ENCODE results near the gene RAP1GAP2. TPM values are rescaled to one million over a fixed set of nuclear protein-coding genes. Genes with fewer than 3 reads are reported as not detected.

RAP1GAP2 gene
- total RNA-seq, 1 donor from 2014 or later: 46.8 TPM

DNA sequence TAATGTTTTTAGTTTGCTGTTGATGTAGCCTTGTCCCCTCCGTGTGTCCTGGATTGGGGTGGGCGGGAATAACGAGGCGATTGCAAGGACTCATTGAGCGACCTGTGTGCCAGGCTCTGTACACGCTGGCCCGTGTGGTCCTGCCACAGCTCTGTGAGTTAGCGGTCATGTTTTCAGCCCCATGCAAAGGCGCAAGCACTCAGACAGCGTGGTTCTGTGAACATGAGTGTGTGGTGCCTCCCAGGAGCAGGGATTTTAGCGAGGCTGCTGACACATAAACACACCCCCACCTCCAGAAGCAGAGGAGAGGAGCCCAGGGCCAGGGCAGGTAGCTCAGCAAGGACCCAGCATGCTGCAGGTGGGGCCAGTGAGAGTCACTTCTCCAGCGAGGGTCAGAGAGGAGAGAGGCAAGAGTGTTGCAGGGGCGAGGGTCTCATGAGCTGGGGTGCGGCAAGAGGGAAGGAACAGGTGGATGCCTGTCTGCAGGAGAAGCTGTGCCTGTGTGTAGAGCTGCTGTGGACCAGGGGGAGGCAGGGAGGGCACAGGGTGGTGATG is 151.8 kb downstream of the RAP1GAP2 start:
- ATAC-seq (ENCODE audit: poor library complexity): no peak

DNA sequence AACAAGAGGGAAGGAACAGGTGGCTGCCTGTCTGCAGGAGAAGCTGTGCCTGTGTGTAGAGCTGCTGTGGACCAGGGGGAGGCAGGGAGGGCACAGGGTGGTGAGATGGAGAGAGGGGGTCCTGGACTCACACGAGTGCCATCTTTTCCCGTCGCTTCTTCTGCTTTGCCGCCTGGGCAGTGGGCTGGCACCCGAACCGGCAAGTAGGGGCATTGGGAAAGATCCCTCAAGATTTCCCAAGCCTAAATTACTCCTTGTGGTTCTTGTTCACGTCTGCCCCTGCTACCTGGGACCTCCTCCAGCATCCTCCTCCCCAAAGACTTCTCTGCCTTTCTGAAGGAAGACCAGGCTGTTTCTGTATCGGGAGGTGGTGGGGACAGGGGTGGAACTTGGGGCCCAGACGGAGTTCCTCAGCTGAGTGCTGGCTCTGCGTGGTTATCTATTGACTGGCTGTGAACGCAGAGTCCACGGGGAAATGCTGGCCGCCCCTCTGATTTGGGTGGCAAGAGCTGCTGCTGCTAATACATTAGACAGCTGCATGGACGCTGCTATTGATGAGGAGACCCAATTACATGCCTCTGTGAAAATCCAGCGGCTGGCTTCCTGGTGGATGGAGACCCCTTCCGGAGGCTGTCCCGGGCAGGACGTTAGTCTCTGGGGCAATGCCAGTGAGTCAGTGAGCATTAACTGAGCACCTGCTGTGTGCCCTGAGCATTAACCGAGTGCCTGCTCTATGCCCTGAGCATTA is 152.7 kb downstream of the RAP1GAP2 start:
- DNase-seq (no peak), ATAC-seq (ENCODE audit: poor library complexity) (no peak)
- intact Hi-C loops (cut with DNase I): no loop called here

More for the DNA sequence above, 151.8 kb downstream of the RAP1GAP2 start:
- intact Hi-C loops (cut with DNase I): no loop called here
- peak; percentile 36 for DNase-seq

DNA sequence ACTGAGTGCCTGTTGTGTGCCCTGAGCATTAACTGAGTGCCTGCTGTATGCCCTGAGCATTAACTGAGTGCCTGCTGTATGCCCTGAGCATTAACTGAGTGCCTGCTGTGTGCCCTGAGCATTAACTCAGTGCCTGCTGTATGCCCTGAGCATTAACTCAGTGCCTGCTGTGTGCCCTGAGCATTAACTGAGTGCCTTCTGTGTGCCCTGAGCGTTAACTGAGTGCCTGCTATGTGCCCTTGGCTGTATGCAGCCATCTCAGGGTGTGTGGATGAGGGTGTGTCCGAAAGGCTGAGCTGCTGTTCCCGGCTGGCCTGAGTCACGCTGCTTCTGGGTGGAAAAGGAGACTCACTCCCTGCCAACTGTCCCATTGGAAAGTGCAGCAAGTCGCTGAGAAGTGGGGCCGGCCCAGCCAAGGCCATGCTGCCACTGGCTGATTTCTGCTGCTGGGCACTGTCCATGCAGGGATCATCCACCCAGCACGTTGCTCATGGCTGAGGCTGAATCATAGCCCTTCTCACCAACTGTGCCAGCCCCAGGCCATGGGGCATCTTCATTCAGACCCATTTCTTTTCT is 153.3 kb downstream of the RAP1GAP2 start:
- DNase-seq (peak; percentile 61), ATAC-seq (ENCODE audit: poor library complexity) (peak; percentile 75)
- intact Hi-C loops (cut with DNase I): no loop called here

DNA sequence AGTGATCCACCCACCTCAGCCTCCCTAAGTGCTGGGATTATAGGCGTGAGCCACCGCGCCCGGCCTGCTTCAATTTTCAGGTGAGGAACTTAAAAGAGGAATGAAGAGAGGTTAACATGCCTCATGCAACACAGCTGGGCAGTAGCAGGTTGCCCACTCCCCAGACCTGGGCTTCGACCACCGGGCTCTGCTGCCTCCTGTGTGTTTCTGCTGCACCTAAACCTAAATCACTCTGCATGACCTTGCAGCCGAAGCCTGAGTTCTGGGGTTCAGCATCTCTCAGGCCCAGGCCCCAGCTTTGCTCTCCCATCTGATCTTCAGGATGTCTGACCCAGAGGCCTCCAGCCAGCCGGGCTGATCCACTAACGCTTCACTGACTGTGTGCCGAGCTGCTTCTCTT is 154.6 kb downstream of the RAP1GAP2 start:
- ATAC-seq (ENCODE audit: poor library complexity): no peak
- no peak for DNase-seq
- intact Hi-C loops (cut with DNase I): no loop called here

- ATAC-seq (ENCODE audit: poor library complexity) (no peak), DNase-seq (no peak)
- intact Hi-C loops (cut with DNase I): no loop called here
Measured at GRCh38 chr17:2952174-2952845, 156.1 kb downstream of the RAP1GAP2 start.

- no peak for ATAC-seq (ENCODE audit: poor library complexity)
- DNase-seq: no peak
- intact Hi-C loops (cut with DNase I): no loop called here
Measured at GRCh38 chr17:2954898-2955445, 158.7 kb downstream of the RAP1GAP2 start.

DNA sequence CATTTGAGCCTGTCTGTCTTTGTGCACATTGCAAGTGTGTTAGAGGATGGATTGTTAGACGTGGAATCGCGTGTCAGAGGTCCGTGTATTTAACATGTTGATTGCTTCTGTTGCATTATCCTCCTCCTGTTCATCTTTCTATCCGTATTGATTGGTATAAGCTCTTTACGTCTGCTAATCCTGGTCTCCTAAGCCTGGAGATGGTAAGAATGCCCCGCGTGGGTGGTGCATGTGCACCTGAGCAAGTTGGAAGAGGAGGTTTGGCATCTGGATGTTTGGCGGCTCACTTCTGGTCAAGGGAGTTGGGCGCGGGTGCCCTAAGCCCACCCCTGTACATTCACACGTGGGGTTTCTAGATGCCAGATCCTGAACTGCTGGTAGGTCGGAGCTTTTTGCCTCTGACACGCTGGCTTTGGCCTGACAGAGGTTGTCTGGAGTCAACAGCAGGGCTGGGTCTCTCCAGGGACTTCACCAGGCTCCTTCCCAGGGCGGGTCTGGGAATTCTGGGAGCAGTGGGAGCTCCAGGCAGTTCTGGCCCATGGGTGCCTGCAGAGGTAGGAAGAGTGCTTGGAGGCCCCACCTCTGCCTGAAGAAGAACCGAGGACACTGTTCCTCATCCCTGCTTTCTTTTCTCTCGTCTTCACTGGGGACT is 159.8 kb downstream of the RAP1GAP2 start:
- intact Hi-C loops (cut with DNase I): no loop called here
- no peak for DNase-seq
- ATAC-seq (ENCODE audit: poor library complexity): no peak

GRCh38 chr17:2957631-2958286 is 161.5 kb downstream of the RAP1GAP2 start:
- DNase-seq (no peak), ATAC-seq (ENCODE audit: poor library complexity) (no peak)
- intact Hi-C loops (cut with DNase I): no loop called here

GRCh38 chr17:2958706-2959222 is 162.5 kb downstream of the RAP1GAP2 start:
- no peak for DNase-seq
- no peak for ATAC-seq (ENCODE audit: poor library complexity)

DNA sequence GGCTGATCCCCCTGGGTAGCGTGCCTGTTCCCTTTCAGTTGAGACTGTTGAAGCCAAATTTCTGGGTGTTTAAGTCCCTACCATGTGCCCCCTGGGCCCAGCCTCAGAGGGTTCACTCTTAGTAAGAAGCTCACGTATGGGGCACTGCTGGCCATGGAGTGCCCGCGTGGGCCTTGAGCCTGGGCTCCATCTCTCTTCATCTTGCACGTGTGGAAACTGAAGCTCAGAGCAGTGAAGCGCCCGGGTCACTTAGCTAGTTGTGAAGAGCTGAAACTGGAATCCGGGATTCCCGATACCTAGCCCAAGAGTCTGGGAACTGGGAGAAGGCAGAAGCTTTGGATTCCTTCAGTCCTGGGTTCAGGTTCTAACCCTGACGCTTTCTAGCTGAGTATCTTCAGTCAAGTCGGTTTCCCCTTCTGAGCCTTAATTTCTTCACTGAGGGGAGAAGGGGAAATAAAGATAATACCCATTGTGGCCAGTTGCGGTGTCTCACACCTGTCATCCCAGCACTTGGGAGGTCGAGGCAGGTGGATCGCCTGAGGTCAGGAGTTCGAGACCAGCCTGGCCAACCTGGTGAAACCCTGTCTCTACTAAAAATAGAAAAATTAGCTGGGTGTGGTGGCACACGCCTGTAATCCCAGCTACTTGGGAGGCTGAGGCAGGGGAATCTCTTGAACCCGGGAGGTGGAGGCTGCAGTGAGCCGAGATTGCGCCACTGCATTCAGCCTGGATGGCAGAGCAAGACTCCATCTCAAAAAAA is 163.3 kb downstream of the RAP1GAP2 start:
- DNase-seq (no peak), ATAC-seq (ENCODE audit: poor library complexity) (no peak)
- intact Hi-C loops (cut with DNase I): no loop called here

More at GRCh38 chr17:2958706-2959222, 162.5 kb downstream of the RAP1GAP2 start:
- intact Hi-C loops (cut with DNase I): no loop called here

DNA sequence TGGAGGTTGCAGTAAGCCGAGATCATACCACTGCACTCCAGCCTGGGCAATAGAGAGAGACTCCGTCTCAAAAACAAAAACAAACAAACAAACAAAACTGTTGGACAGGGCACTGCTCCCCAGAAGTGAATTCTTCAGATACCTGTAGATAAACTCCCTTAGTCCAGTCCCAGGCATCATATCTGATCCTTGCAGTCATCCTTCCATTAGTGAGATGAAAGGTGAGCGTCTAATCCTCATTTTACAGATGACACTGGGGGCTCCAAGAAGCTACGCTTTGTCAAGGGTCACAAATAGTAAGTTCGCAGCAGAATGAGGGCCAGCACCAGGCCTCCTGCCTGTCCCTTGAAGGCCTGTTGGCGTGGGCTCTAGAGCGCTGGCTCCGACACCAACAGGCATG is 165.2 kb downstream of the RAP1GAP2 start:
- no peak for ATAC-seq (ENCODE audit: poor library complexity)
- intact Hi-C loops (cut with DNase I): no loop called here
- DNase-seq: no peak

DNA sequence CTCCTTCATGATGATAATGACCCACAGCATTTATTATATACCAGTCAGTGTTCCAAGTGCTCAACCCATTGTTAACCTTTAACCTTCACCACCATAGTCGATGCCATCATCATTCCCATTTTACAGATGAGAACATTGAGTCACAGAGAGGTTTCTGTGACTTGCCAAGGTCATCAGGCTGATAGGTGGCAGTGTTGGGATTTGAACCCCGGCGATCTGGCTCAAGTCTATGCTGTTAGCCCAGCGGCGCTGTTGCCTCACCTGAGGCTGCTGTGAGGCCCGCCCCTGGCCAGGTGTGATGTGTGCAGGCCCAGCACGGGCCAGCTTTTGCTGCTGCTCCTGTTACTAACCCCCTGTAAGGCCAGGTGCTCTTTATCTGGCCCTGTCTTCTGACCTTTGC is 166.0 kb downstream of the RAP1GAP2 start:
- intact Hi-C loops (cut with DNase I): no loop called here
- ATAC-seq (ENCODE audit: poor library complexity): no peak
- DNase-seq: no peak

GRCh38 chr17:2962729-2963128 is 166.5 kb downstream of the RAP1GAP2 start:
- no peak for DNase-seq
- intact Hi-C loops (cut with DNase I): no loop called here
- no peak for ATAC-seq (ENCODE audit: poor library complexity)

DNA sequence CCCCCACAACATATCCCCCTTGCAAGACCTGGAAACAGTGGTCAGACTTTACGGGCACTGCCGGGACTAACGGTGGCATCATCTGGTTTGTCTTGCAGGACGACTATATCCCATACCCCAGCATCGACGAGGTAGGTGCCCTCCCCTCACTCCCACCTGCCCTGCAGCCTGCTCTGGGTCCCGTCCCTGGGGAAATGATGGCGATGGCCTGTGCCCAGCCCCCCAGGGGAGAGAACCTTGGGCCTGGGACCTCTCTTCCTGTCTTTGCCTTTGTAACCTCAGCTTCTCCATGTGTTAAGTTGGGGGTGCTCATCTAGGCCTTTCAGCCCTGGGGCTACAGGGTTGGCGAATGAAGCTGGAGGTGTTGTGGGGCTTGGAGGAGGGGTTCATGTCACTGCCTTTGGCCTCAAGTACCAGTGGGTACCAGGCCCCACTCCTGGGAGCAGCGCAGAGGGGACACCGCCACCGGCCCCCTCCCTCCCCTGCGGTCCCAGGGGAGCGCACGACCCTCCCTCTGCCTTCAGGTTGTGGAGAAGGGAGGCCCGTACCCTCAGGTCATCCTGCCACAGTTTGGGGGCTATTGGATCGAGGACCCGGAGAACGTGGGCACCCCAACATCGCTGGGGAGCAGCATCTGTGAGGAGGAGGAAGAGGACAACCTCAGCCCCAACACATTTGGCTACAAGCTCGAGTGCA is 167.2 kb downstream of the RAP1GAP2 start:
- intact Hi-C loops (cut with DNase I): no loop called here
- DNase-seq (no peak), ATAC-seq (ENCODE audit: poor library complexity) (no peak)

- DNase-seq: no peak
- ATAC-seq (ENCODE audit: poor library complexity): no peak
- intact Hi-C loops (cut with DNase I): no loop called here
Measured at GRCh38 chr17:2964028-2964356, 167.8 kb downstream of the RAP1GAP2 start.

GRCh38 chr17:2964370-2964769 is 168.1 kb downstream of the RAP1GAP2 start:
- intact Hi-C loops (cut with DNase I): no loop called here
- ATAC-seq (ENCODE audit: poor library complexity) (no peak), DNase-seq (no peak)

DNA sequence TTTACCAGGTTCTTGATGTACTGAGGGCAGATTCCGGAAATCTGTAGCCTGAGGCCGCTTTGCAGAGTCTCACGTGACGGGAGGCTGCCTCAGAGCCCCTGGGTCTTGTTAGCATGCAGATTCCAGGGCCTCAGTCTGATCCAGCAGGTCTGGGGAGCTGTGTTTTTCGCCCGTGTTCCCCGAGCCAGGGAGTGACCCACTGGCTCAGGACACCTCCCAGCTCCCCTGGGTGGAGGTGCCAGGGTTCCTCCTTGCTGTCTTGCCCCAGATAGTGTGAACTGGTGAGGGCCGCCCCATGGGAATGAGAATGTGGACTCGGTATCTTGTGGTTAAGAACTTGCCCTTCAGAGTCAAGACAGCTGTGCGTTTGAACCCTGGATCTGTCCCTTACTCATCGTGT is 168.6 kb downstream of the RAP1GAP2 start:
- intact Hi-C loops (cut with DNase I): no loop called here
- ATAC-seq (ENCODE audit: poor library complexity) (no peak), DNase-seq (no peak)

All from Right ventricle myocardium superior (tissue), 1 donor.